ENCODE data around the gene PRPF19. TPM values are rescaled to one million over a fixed set of nuclear protein-coding genes. Genes with fewer than 3 reads are reported as not detected.

Gene PRPF19
- total RNA-seq, 1 experiment from 2014 or later: 116 TPM

GRCh38 chr11:60890696-60891095 is 15.7 kb downstream of the PRPF19 start:
- ATAC-seq (no peak), DNase-seq (ENCODE audit: low spot score) (no peak)
- ChIA-PET CTCF (interaction anchor here (4.1 to 5.4 kb wide), 2 partner anchors 9 to 60 kb away, joined by 64 to 277 read pairs; no protein-coding TSS in a partner anchor), POLR2A (no interaction called here)
- Mint-ChIP-seq H3K4me3 (no peak overlapping the region), H3K36me3 (peaks cover 30% of the 10 kb centered on the region), H3K27me3 (ENCODE audit: low read depth) (no peaks in the 10 kb centered on the region), H3K27ac (no peak overlapping the region), H3K4me1 (no peaks in the 10 kb centered on the region), H3K9me3 (no peaks in the 10 kb centered on the region)
- TF ChIP-seq, protein P1, sequence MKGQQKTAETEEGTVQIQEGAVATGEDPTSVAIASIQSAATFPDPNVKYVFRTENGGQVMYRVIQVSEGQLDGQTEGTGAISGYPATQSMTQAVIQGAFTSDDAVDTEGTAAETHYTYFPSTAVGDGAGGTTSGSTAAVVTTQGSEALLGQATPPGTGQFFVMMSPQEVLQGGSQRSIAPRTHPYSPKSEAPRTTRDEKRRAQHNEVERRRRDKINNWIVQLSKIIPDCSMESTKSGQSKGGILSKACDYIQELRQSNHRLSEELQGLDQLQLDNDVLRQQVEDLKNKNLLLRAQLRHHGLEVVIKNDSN (CRISPR knock-in tag; IDR thresholded peaks at IDR 0.05): no peak
- TF ChIP-seq TEAD1 (CRISPR knock-in tag; IDR thresholded peaks at IDR 0.05) (no peak), ZBTB21 (CRISPR knock-in tag; IDR thresholded peaks at IDR 0.05; ENCODE audit: borderline replicate concordance) (no peak), ZNF121 (CRISPR knock-in tag; IDR thresholded peaks at IDR 0.05) (no peak), ZNF138 (CRISPR knock-in tag; conservative IDR thresholded peaks at IDR 0.05) (no peak), NFYB (CRISPR knock-in tag; conservative IDR thresholded peaks at IDR 0.05; ENCODE audit: low read depth) (no peak), ZSCAN18 (CRISPR knock-in tag; IDR thresholded peaks at IDR 0.05) (no peak), SMAD4 (CRISPR knock-in tag; IDR thresholded peaks at IDR 0.05) (no peak), ERG (CRISPR knock-in tag; IDR thresholded peaks at IDR 0.05) (no peak), E2F4 (CRISPR knock-in tag; IDR thresholded peaks at IDR 0.05; ENCODE audit: borderline replicate concordance, low read depth) (no peak), CBFB (CRISPR knock-in tag; IDR thresholded peaks at IDR 0.05; ENCODE audit: low read depth) (no peak), ZNF219 (CRISPR knock-in tag; IDR thresholded peaks at IDR 0.05; ENCODE audit: borderline replicate concordance) (no peak), FOXJ3 (CRISPR knock-in tag; IDR thresholded peaks at IDR 0.05; ENCODE audit: borderline replicate concordance) (no peak), EMX1 (CRISPR knock-in tag; IDR thresholded peaks at IDR 0.05) (no peak), FOXK1 (CRISPR knock-in tag; IDR thresholded peaks at IDR 0.05) (no peak), CREM (CRISPR knock-in tag; IDR thresholded peaks at IDR 0.05) (no peak), GRHL2 (CRISPR knock-in tag; IDR thresholded peaks at IDR 0.05; ENCODE audit: insufficient replicate concordance, severe bottlenecking) (no peak), KAT7 (CRISPR knock-in tag; IDR thresholded peaks at IDR 0.05; ENCODE audit: borderline replicate concordance) (no peak)
- TF ChIP-seq, protein P2, sequence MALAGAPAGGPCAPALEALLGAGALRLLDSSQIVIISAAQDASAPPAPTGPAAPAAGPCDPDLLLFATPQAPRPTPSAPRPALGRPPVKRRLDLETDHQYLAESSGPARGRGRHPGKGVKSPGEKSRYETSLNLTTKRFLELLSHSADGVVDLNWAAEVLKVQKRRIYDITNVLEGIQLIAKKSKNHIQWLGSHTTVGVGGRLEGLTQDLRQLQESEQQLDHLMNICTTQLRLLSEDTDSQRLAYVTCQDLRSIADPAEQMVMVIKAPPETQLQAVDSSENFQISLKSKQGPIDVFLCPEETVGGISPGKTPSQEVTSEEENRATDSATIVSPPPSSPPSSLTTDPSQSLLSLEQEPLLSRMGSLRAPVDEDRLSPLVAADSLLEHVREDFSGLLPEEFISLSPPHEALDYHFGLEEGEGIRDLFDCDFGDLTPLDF (CRISPR knock-in tag; IDR thresholded peaks at IDR 0.05): no peak
- TF ChIP-seq, protein P3, sequence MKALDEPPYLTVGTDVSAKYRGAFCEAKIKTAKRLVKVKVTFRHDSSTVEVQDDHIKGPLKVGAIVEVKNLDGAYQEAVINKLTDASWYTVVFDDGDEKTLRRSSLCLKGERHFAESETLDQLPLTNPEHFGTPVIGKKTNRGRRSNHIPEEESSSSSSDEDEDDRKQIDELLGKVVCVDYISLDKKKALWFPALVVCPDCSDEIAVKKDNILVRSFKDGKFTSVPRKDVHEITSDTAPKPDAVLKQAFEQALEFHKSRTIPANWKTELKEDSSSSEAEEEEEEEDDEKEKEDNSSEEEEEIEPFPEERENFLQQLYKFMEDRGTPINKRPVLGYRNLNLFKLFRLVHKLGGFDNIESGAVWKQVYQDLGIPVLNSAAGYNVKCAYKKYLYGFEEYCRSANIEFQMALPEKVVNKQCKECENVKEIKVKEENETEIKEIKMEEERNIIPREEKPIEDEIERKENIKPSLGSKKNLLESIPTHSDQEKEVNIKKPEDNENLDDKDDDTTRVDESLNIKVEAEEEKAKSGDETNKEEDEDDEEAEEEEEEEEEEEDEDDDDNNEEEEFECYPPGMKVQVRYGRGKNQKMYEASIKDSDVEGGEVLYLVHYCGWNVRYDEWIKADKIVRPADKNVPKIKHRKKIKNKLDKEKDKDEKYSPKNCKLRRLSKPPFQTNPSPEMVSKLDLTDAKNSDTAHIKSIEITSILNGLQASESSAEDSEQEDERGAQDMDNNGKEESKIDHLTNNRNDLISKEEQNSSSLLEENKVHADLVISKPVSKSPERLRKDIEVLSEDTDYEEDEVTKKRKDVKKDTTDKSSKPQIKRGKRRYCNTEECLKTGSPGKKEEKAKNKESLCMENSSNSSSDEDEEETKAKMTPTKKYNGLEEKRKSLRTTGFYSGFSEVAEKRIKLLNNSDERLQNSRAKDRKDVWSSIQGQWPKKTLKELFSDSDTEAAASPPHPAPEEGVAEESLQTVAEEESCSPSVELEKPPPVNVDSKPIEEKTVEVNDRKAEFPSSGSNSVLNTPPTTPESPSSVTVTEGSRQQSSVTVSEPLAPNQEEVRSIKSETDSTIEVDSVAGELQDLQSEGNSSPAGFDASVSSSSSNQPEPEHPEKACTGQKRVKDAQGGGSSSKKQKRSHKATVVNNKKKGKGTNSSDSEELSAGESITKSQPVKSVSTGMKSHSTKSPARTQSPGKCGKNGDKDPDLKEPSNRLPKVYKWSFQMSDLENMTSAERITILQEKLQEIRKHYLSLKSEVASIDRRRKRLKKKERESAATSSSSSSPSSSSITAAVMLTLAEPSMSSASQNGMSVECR (CRISPR knock-in tag; IDR thresholded peaks at IDR 0.05; ENCODE audit: borderline replicate concordance): no peak
